Neural crest cell (in vitro differentiated cells): ENCODE data around the gene CCDC70. TPM values are rescaled to one million over a fixed set of nuclear protein-coding genes. Genes with fewer than 3 reads are reported as not detected.

Source experiments
- DNase-seq: peaks from one replicate; pipeline ENCODE4 v3.0.0; 2021; ENCODE audit warnings: low read depth, mixed read lengths, low spot score
- H3K27ac Mint-ChIP-seq: one replicate; pipeline ENCODE4 v1.8.0; 2021; ENCODE audit warnings: mild to moderate bottlenecking, mixed read lengths; ENCODE audit not compliant: unreplicated experiment
- H3K27me3 Mint-ChIP-seq: 2 replicates; pipeline ENCODE4 v1.8.0; 2021; ENCODE audit warnings: low read depth, mild to moderate bottlenecking, mixed read lengths
- H3K36me3 Mint-ChIP-seq: 2 replicates; pipeline ENCODE4 v1.8.0; 2021; ENCODE audit warnings: low read depth, mild to moderate bottlenecking, mixed read lengths
- H3K4me1 Mint-ChIP-seq: 2 replicates; pipeline ENCODE4 v1.8.0; 2021; ENCODE audit warnings: mixed read lengths
- H3K4me3 Mint-ChIP-seq: one replicate; pipeline ENCODE4 v1.8.0; 2021; ENCODE audit warnings: mild to moderate bottlenecking, mixed read lengths
- H3K9me3 Mint-ChIP-seq: 2 replicates; pipeline ENCODE4 v1.8.0; 2021; ENCODE audit warnings: mixed read lengths
- long read RNA-seq: library from polyadenylated mRNA; unstranded; transcript quantifications from one replicate; pipeline ENCODE4 v2.0.0, GENCODE V29; 2020
- total RNA-seq: library from RNA; stranded (reverse); gene quantifications from 2 replicates; pipeline ENCODE4 v1.2.1, GENCODE V29; 2021
- TF ChIP-seq, protein P1 (sequence below): fragments of 200-600 bp; sonication (generic); conservative IDR thresholded peaks from 2 replicates; pipeline ENCODE4 v1.5.0; 2021; ENCODE audit warnings: antibody characterized with exemption, mild to moderate bottlenecking

Gene CCDC70
- total RNA-seq = not detected in 2 replicates
- long read RNA-seq = 0 reads

- Mint-ChIP-seq H3K4me1 (peaks cover 9% of the 10 kb centered on the region), H3K4me3 (no peak within 1 kb of the TSS), H3K9me3 (no peaks in the 10 kb centered on the region), H3K27ac (no peak within 1 kb of the TSS), H3K36me3 (no peaks in the 10 kb centered on the region), H3K27me3 (peaks cover 18% of the 10 kb centered on the region)
- no peak for DNase-seq
- TF ChIP-seq, protein P1, sequence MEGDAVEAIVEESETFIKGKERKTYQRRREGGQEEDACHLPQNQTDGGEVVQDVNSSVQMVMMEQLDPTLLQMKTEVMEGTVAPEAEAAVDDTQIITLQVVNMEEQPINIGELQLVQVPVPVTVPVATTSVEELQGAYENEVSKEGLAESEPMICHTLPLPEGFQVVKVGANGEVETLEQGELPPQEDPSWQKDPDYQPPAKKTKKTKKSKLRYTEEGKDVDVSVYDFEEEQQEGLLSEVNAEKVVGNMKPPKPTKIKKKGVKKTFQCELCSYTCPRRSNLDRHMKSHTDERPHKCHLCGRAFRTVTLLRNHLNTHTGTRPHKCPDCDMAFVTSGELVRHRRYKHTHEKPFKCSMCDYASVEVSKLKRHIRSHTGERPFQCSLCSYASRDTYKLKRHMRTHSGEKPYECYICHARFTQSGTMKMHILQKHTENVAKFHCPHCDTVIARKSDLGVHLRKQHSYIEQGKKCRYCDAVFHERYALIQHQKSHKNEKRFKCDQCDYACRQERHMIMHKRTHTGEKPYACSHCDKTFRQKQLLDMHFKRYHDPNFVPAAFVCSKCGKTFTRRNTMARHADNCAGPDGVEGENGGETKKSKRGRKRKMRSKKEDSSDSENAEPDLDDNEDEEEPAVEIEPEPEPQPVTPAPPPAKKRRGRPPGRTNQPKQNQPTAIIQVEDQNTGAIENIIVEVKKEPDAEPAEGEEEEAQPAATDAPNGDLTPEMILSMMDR = no peak
Measured at GRCh38 chr13:51861723-51862300, at the start of gene CCDC70. Gene CCDC70 (plus strand): TSS chr13:51861969. CDS start chr13:51865412, 3,443 bp downstream.

GRCh38 chr13:51814071-51814470, 47.7 kb upstream of the CCDC70 start:
- Mint-ChIP-seq H3K4me1 (peaks cover 6% of the 10 kb centered on the region), H3K36me3 (no peaks in the 10 kb centered on the region), H3K9me3 (no peaks in the 10 kb centered on the region), H3K27me3 (peaks cover 9% of the 10 kb centered on the region), H3K4me3 (no peak overlapping the region), H3K27ac (no peak overlapping the region)
- no peak for DNase-seq
- TF ChIP-seq, protein P1 = no peak

GRCh38 chr13:51814825-51815650, 46.7 kb upstream of the CCDC70 start:
- Mint-ChIP-seq H3K27me3 (peaks cover 9% of the 10 kb centered on the region), H3K9me3 (no peaks in the 10 kb centered on the region), H3K4me1 (peaks cover 6% of the 10 kb centered on the region), H3K4me3 (no peak overlapping the region), H3K27ac (no peak overlapping the region), H3K36me3 (no peaks in the 10 kb centered on the region)
- TF ChIP-seq, protein P1 = peak; percentile 83
- DNase-seq = peak; percentile 67

GRCh38 chr13:51815848-51816247, 45.9 kb upstream of the CCDC70 start:
- H3K27me3 Mint-ChIP-seq = peaks cover 9% of the 10 kb centered on the region
- no peaks in the 10 kb centered on the region for H3K9me3 Mint-ChIP-seq
- H3K4me3 Mint-ChIP-seq = no peak overlapping the region
- no peak for DNase-seq
- H3K27ac Mint-ChIP-seq = no peak overlapping the region
- peaks cover 6% of the 10 kb centered on the region for H3K4me1 Mint-ChIP-seq
- no peaks in the 10 kb centered on the region for H3K36me3 Mint-ChIP-seq
- TF ChIP-seq, protein P1 = no peak

GRCh38 chr13:51816604-51817249, 45.0 kb upstream of the CCDC70 start:
- Mint-ChIP-seq H3K4me1 (peaks cover 6% of the 10 kb centered on the region), H3K36me3 (no peaks in the 10 kb centered on the region), H3K4me3 (no peak overlapping the region), H3K27me3 (peaks cover 9% of the 10 kb centered on the region), H3K9me3 (no peaks in the 10 kb centered on the region), H3K27ac (no peak overlapping the region)
- TF ChIP-seq, protein P1 = no peak
- no peak for DNase-seq
